Ishikawa (cell line): ENCODE results near the gene MAML2.

Experiments used
- CEBPB ChIP-seq: IDR thresholded peaks from 2 replicates; pipeline ENCODE4 v1.6.1; 2012
- CREB1 ChIP-seq: IDR thresholded peaks from 2 replicates; pipeline ENCODE4 v1.6.1; 2012; ENCODE audit warnings: low read depth
- EGR1 ChIP-seq: IDR thresholded peaks from 2 replicates; pipeline ENCODE4 v1.6.1; 2012
- EP300 ChIP-seq: IDR thresholded peaks from 2 replicates; pipeline ENCODE4 v1.6.1; 2012; ENCODE audit warnings: borderline replicate concordance
- NFIC ChIP-seq: IDR thresholded peaks from 2 replicates; pipeline ENCODE4 v1.6.1; 2012
- RAD21 ChIP-seq: IDR thresholded peaks from 2 replicates; pipeline ENCODE4 v1.6.1; 2012; ENCODE audit warnings: low read depth
- TCF12 ChIP-seq: IDR thresholded peaks from 2 replicates; pipeline ENCODE4 v1.6.1; 2012; ENCODE audit warnings: low read depth
- TEAD4 ChIP-seq: IDR thresholded peaks from 2 replicates; pipeline ENCODE4 v1.6.1; 2012
- YY1 ChIP-seq: IDR thresholded peaks from 2 replicates; pipeline ENCODE4 v1.6.1; 2012; ENCODE audit warnings: low read depth
- ZBTB7A ChIP-seq: IDR thresholded peaks from 2 replicates; pipeline ENCODE4 v1.6.1; 2012; ENCODE audit warnings: low read depth
- TF ChIP-seq, protein P1 (sequence below): IDR thresholded peaks from 2 replicates; pipeline ENCODE4 v1.6.1; 2012; ENCODE audit warnings: low read depth, mild to moderate bottlenecking
- TF ChIP-seq, protein P2 (sequence below): IDR thresholded peaks from 2 replicates; pipeline ENCODE4 v1.6.1; 2012
- TF ChIP-seq, protein P3 (sequence below): IDR thresholded peaks from 2 replicates; pipeline ENCODE4 v1.6.1; 2012

The MAML2 gene

DNA sequence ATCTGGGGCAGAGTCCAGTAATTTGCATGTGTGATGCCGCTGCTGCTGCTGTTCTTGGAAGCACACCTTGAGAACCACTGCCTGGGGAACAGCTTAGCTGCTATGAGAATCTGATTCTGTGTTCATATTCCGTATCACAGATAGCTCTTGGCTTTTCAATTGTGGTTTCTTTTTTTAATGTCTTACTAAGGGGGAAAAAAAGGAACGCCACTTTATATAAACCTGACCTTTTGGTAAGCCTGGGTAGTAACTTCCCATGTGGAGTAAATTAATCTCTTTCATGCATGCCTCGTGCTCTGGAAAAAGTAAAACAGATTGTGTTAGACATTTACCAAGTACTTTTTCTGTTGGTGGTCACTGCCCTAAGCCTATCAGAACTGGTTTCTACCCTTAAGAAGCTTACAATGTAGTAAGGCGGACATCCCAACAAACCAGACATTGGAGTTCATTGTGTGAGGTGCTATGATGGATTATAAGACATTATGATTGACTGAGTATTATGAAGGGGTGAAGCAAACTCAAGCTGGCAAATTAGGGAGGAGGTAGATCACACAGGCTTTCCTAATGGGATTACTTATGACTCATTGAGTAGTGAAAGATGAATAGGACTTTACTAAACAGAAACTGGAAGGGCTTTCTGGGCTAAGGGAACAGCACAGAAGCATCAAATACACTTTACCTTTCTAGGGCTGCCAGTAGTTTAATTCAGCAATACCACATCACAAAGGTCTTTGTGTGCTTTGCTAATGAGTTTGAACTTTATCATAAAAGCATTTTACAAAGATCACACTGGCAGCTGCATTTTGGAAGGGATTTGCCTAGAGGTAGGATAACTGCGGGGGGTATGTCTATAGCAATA, 64.7 kb downstream of the MAML2 start:
- no peak for TF ChIP-seq TCF12
- TF ChIP-seq, protein P1, sequence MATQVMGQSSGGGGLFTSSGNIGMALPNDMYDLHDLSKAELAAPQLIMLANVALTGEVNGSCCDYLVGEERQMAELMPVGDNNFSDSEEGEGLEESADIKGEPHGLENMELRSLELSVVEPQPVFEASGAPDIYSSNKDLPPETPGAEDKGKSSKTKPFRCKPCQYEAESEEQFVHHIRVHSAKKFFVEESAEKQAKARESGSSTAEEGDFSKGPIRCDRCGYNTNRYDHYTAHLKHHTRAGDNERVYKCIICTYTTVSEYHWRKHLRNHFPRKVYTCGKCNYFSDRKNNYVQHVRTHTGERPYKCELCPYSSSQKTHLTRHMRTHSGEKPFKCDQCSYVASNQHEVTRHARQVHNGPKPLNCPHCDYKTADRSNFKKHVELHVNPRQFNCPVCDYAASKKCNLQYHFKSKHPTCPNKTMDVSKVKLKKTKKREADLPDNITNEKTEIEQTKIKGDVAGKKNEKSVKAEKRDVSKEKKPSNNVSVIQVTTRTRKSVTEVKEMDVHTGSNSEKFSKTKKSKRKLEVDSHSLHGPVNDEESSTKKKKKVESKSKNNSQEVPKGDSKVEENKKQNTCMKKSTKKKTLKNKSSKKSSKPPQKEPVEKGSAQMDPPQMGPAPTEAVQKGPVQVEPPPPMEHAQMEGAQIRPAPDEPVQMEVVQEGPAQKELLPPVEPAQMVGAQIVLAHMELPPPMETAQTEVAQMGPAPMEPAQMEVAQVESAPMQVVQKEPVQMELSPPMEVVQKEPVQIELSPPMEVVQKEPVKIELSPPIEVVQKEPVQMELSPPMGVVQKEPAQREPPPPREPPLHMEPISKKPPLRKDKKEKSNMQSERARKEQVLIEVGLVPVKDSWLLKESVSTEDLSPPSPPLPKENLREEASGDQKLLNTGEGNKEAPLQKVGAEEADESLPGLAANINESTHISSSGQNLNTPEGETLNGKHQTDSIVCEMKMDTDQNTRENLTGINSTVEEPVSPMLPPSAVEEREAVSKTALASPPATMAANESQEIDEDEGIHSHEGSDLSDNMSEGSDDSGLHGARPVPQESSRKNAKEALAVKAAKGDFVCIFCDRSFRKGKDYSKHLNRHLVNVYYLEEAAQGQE: no peak

DNA sequence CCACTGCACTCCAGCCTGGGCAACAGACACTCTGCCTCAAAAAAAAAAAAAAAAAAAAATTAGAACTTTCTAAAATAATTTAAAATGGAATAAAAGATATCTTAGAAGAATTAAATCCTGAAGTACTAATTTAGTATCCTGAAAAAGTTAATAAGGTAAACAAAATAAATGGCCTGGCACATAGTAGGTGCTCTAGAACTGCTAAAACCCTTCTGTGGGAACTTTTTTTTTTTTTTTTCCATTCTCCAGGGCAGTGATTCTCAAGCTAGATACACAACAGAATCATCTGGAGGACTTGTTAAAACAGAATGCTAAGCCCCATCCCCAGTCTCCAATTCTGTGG, 65.3 kb downstream of the MAML2 start:
- no peak for TF ChIP-seq NFIC
- TF ChIP-seq TCF12: no peak
- TF ChIP-seq, protein P2, sequence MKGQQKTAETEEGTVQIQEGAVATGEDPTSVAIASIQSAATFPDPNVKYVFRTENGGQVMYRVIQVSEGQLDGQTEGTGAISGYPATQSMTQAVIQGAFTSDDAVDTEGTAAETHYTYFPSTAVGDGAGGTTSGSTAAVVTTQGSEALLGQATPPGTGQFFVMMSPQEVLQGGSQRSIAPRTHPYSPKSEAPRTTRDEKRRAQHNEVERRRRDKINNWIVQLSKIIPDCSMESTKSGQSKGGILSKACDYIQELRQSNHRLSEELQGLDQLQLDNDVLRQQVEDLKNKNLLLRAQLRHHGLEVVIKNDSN: no peak
- no peak for TF ChIP-seq RAD21
- TF ChIP-seq TEAD4: no peak
- TF ChIP-seq ZBTB7A: no peak

DNA sequence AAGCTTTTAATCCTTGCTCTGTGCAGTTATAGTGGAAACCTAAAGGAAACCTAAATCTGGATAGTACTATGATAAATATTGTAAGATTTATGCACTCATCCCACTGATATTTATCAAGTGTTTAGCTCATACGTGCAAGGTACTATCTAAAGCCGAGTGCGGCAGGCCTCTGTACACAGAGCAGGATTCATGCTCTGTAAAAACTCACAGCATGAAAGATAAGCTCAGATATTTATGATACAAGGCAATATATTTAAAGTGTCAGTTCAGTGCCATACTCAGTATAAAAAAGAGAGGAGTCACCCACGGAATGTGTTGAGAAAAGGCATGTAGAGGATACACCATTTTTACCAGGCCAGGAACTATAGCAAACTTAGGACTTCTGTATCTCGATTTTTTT, 66.2 kb downstream of the MAML2 start:
- no peak for TF ChIP-seq TCF12
- TF ChIP-seq, protein P1: no peak
- TF ChIP-seq CEBPB: no peak

DNA sequence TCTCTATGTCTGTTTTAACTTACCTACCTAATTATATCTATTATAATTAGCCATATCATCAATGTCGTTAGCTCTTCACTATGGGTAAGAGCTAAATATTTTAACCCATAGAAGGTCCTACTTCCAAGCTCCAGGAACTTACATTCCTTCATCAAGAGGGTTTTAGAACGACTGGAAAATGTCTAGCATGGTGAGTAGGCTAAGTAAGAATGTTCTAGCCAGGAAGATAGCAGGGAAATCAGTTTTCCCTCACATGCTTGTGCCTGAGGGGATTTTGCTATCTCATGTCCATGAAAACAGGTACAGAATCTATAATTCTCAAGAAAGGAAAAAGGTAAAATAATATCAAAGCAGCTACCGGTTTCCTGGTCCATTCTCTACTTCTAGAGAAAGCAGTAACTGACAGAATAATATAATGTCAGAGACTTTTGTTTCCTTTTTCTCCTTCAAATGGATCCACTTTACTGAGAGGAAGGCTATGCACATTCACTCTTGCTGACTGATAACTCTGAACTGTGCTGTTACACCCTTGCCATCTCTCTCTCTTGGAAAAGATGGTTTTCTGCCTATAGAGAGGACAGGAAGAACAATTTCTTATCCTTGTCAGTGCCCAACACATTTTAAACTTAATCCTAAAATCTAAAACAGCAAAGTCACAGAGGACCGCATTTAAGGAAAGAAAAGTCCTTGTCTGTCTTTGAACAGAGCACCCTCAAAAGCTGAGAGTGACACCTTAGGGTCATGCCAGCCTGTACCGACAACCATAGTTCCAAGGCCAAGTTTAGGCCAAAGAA, 67.0 kb downstream of the MAML2 start:
- TF ChIP-seq NFIC (no peak), EGR1 (no peak), YY1 (no peak), CREB1 (no peak), ZBTB7A (no peak), CEBPB (no peak), TCF12 (no peak), TEAD4 (no peak)
- TF ChIP-seq, protein P2: no peak
- TF ChIP-seq, protein P1: no peak

DNA sequence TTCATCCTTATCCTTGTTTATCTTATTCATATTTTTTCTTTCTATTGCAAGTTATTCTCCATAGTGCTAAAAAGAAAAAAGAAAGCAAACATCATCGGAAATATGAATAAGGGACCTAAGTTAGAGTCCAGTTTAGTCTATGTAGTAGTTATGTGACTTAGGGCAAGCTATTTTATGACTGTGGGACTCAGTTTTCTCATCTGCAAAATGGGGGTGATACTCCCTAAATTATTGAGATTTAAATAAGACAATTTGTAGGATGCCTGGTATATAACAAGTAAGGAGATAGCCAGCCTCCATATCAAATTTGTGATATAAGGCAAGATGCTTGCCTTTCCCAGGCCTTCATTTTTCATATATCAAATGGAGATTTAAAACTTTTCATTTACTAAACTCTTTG, 69.5 kb downstream of the MAML2 start:
- TF ChIP-seq, protein P1: no peak
- TF ChIP-seq EGR1 (no peak), TCF12 (no peak), EP300 (no peak), ZBTB7A (no peak), NFIC (no peak), YY1 (no peak), TEAD4 (no peak), CREB1 (no peak), RAD21 (no peak), CEBPB (no peak)
- TF ChIP-seq, protein P2: no peak
- TF ChIP-seq, protein P3, sequence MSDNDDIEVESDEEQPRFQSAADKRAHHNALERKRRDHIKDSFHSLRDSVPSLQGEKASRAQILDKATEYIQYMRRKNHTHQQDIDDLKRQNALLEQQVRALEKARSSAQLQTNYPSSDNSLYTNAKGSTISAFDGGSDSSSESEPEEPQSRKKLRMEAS: no peak
